GM19468 (cell line): Measurements from ENCODE around the gene PCDHGA3.
A peak's percentile ranks its signal among the peaks of the same experiment; 100 is the strongest.
"Not testable (repeated sequence)": the region's sequence is repeated elsewhere in the genome, so short reads cannot be mapped to it uniquely, and the experiment has no call there.

Experiments used
- ATAC-seq: cut with Tn5 transposase; IDR thresholded peaks from one replicate; pipeline ENCODE4 v1.9.1; 2021; ENCODE audit warnings: mild to moderate bottlenecking, moderate library complexity, moderate number of reproducible peaks; ENCODE audit not compliant: unreplicated experiment; ENCODE audit errors: extremely low read depth

The PCDHGA3 gene

DNA sequence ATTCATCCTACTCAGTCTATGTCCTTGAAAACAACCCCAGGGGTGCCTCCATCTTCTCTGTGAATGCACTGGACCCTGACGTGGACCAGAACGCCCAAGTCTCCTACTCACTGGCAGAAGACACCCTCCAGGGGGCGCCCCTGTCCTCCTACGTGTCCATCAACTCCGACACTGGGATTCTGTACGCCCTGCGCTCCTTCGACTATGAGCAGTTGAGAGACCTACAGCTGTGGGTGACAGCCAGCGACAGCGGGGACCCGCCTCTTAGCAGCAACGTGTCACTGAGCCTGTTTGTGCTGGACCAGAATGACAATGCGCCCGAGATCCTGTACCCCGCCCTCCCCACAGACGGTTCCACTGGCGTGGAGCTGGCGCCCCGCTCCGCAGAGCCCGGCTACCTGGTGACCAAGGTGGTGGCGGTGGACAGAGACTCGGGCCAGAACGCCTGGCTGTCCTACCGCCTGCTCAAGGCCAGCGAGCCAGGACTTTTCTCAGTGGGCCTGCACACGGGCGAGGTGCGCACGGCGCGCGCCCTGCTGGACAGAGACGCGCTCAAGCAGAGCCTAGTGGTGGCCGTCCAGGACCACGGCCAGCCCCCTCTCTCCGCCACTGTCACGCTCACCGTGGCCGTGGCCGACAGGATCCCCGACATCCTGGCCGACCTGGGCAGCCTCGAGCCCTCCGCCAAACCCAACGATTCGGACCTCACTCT, 32.0 kb downstream of the PCDHGA3 start:
- ATAC-seq: not testable (repeated sequence)

GRCh38 chr5:141382469-141383294, 39.1 kb downstream of the PCDHGA3 start, which contains the start of gene PCDHGA7:
TSS of gene PCDHGA7 (plus strand) at chr5:141382742. CDS start at chr5:141382900, 158 bp downstream.
- no peak for ATAC-seq

GRCh38 chr5:141383345-141383744, 39.7 kb downstream of the PCDHGA3 start:
- ATAC-seq: no peak

- ATAC-seq: no peak
These were observed 41.0 kb downstream of the PCDHGA3 start for GRCh38 chr5:141384471-141385267.

GRCh38 chr5:141387557-141388311, 44.1 kb downstream of the PCDHGA3 start, which contains the start of gene PCDHGB4:
TSS of gene PCDHGB4 (plus strand) at chr5:141387698. CDS start at chr5:141387885, 187 bp downstream.
- ATAC-seq: peak; percentile 76

DNA sequence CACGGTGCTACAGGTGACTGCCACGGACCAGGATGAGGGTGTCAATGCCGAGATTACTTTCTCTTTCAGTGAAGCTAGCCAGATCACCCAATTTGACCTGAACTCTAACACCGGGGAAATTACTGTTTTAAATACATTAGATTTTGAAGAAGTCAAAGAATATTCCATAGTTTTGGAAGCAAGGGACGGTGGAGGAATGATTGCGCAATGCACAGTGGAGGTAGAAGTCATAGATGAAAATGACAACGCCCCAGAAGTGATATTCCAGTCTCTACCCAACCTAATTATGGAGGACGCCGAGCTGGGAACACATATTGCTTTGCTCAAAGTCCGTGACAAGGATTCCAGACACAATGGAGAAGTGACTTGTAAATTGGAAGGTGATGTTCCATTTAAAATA, 45.0 kb downstream of the PCDHGA3 start:
- no peak for ATAC-seq

GRCh38 chr5:141389153-141390042, 45.8 kb downstream of the PCDHGA3 start:
- no peak for ATAC-seq

GRCh38 chr5:141392429-141393198, 49.0 kb downstream of the PCDHGA3 start, which contains the start of gene PCDHGA8:
TSS of gene PCDHGA8 (plus strand) at chr5:141392633. CDS start at chr5:141392814, 181 bp downstream.
- ATAC-seq: no peak

- no peak for ATAC-seq
These were observed 49.6 kb downstream of the PCDHGA3 start for GRCh38 chr5:141393267-141393666.

GRCh38 chr5:141394401-141395187, 51.0 kb downstream of the PCDHGA3 start:
- not testable (repeated sequence) for ATAC-seq
